Activated naive CD4-positive, alpha-beta T cell treated with anti-CD3 and anti-CD28 coated beads, Interleukin-2, amount 50 U/mL, for 24 hours (primary cell): ENCODE measurements around the gene SMIM12.
A peak's percentile ranks its signal among the peaks of the same experiment; 100 is the strongest.

Experiments
- H3K27ac Mint-ChIP-seq: one replicate; pipeline ENCODE4 v1.8.0; 2021; ENCODE audit warnings: mild to moderate bottlenecking, mixed read lengths
- H3K27me3 Mint-ChIP-seq: one replicate; pipeline ENCODE4 v1.8.0; 2021; ENCODE audit warnings: mixed read lengths
- H3K36me3 Mint-ChIP-seq: one replicate; pipeline ENCODE4 v1.8.0; 2021; ENCODE audit warnings: mixed read lengths
- H3K4me1 Mint-ChIP-seq: one replicate; pipeline ENCODE4 v1.8.0; 2021; ENCODE audit warnings: mixed read lengths
- H3K4me3 Mint-ChIP-seq: one replicate; pipeline ENCODE4 v1.8.0; 2021; ENCODE audit warnings: mild to moderate bottlenecking, mixed read lengths
- H3K9me3 Mint-ChIP-seq: one replicate; pipeline ENCODE4 v1.8.0; 2021; ENCODE audit warnings: mixed read lengths

The SMIM12 gene

DNA sequence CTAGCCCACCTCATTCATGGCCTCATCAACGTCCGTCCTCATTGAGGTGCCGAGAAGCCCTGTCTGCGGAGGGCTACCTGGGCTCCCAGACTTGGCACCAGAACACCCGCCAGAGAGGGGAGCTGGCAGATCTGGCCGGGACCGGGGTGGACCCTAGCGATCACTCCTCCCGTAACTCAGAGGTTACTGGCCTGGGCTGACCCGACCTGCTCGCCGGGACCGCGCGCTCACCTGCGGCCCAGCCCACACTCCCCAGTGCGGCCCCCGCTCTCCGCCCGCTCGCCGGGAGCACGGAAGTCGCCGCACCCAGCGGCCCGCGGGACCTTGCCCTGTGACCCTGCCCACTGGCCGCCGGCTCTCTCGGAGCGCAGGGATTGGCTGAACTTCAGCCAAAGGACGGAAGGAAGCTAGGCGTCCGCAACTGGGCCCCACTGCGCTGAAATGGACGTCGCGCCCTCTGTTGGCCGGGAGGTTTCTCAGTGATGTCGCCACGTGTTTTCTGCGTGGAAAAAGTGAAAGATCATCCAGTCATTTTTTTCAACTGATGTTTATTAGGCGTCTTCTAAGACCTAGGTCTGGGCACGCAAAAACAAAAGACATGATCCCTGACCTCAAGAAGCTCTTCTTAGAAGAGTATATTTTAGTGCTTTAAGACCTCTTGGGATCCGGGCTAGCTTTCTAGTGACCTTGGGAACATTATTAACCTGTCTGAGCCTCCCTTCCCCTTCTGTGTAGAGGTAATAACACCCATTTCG lies at the start of gene SMIM12:
Gene SMIM12, minus strand, starts transcription at position 304 of the 755 bp plus-strand sequence. CDS start 3,772 bp downstream, outside the sequence.
- Mint-ChIP-seq H3K4me3 (peak within 1 kb of the TSS; percentile 95), H3K36me3 (no peaks in the 10 kb centered on the region), H3K27ac (peak within 1 kb of the TSS; percentile 99), H3K27me3 (no peaks in the 10 kb centered on the region), H3K9me3 (no peaks in the 10 kb centered on the region), H3K4me1 (peaks cover 63% of the 10 kb centered on the region)

GRCh38 chr1:34908369-34908768 lies 48.8 kb upstream of the SMIM12 start:
- Mint-ChIP-seq H3K36me3 (no peaks in the 10 kb centered on the region), H3K27ac (no peak overlapping the region), H3K4me1 (no peaks in the 10 kb centered on the region), H3K9me3 (no peaks in the 10 kb centered on the region), H3K27me3 (no peaks in the 10 kb centered on the region), H3K4me3 (no peak overlapping the region)

- Mint-ChIP-seq H3K27ac (no peak overlapping the region), H3K36me3 (no peaks in the 10 kb centered on the region), H3K27me3 (no peaks in the 10 kb centered on the region), H3K4me3 (no peak overlapping the region), H3K4me1 (no peaks in the 10 kb centered on the region), H3K9me3 (no peaks in the 10 kb centered on the region)
Measured at GRCh38 chr1:34907487-34908090, 48.0 kb upstream of the SMIM12 start.

DNA sequence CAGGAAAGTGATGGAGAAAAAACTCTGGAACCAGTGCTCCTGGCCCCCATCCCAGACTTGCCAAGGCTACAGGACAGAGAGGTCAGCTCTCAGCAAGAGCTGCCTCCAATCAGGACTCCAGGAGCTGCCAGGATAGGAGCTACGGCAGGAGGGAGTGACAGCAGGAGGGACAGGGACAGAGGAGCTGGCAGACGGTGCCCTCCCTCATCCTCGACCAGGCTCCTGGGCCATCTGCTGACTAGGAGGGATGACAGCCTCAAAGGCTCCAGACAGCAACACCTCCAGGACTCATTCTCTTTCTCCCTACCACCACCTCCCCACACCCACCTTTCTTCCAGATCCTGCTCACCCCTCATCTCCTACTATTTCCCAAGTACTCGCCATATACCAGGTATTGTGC lies 47.2 kb upstream of the SMIM12 start:
- H3K27ac Mint-ChIP-seq, result no peak overlapping the region
- H3K4me1 Mint-ChIP-seq, result no peaks in the 10 kb centered on the region
- H3K27me3 Mint-ChIP-seq, result peaks cover under 1% of the 10 kb centered on the region
- no peaks in the 10 kb centered on the region for H3K36me3 Mint-ChIP-seq
- H3K4me3 Mint-ChIP-seq, result no peak overlapping the region
- H3K9me3 Mint-ChIP-seq, result no peaks in the 10 kb centered on the region

GRCh38 chr1:34906222-34906621 lies 46.7 kb upstream of the SMIM12 start:
- H3K4me3 Mint-ChIP-seq, result no peak overlapping the region
- H3K36me3 Mint-ChIP-seq, result no peaks in the 10 kb centered on the region
- peaks cover 5% of the 10 kb centered on the region for H3K27me3 Mint-ChIP-seq
- H3K27ac Mint-ChIP-seq, result no peak overlapping the region
- no peaks in the 10 kb centered on the region for H3K4me1 Mint-ChIP-seq
- no peaks in the 10 kb centered on the region for H3K9me3 Mint-ChIP-seq

DNA sequence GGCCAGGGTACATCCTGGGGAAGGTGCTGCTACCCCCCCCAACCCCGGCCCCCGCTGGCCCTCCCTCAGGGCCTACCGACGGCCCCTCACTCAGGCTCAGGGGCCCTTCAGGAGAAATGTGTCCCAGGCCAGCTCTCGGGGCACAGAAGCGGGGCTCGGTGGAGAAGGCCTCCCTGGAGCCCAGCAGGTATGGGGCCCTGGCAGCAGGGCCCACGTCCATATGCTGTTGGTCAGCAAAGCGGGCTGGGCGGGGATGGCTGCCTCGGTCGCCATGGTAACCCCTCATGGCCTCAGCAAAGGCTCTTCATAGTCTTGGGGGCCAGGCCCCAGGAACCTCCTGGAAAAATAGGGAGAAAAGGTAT lies 45.5 kb upstream of the SMIM12 start:
- no peak overlapping the region for H3K27ac Mint-ChIP-seq
- H3K4me1 Mint-ChIP-seq, result no peaks in the 10 kb centered on the region
- no peaks in the 10 kb centered on the region for H3K36me3 Mint-ChIP-seq
- no peaks in the 10 kb centered on the region for H3K9me3 Mint-ChIP-seq
- H3K4me3 Mint-ChIP-seq, result no peak overlapping the region
- peaks cover 8% of the 10 kb centered on the region for H3K27me3 Mint-ChIP-seq

GRCh38 chr1:34904236-34905097 lies 44.9 kb upstream of the SMIM12 start:
- Mint-ChIP-seq H3K4me1 (no peaks in the 10 kb centered on the region), H3K27ac (no peak overlapping the region), H3K4me3 (no peak overlapping the region), H3K27me3 (peaks cover 8% of the 10 kb centered on the region), H3K9me3 (no peaks in the 10 kb centered on the region), H3K36me3 (no peaks in the 10 kb centered on the region)

DNA sequence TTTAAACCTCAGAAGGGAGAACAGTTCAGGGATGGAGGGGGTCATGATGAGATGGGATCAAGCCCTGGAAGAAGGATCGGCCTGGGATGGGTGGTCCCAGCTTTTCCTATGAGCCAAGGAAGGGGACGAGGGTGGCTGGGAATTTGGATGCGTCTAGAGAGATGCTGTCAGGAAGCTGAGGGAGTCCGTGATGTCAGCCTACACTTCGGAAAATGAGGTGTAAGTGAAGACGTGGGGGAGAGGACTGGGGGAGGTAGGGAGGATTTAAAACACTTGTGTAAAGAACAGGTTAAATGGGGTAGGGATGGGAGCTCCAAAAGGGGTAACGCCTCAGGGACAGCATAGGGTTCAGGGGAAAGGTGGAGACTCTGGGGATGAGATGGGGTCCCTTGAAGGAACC lies 42.4 kb upstream of the SMIM12 start:
- H3K27ac Mint-ChIP-seq, result no peak overlapping the region
- H3K36me3 Mint-ChIP-seq, result no peaks in the 10 kb centered on the region
- no peaks in the 10 kb centered on the region for H3K9me3 Mint-ChIP-seq
- H3K4me3 Mint-ChIP-seq, result no peak overlapping the region
- H3K27me3 Mint-ChIP-seq, result peaks cover 8% of the 10 kb centered on the region
- H3K4me1 Mint-ChIP-seq, result no peaks in the 10 kb centered on the region

DNA sequence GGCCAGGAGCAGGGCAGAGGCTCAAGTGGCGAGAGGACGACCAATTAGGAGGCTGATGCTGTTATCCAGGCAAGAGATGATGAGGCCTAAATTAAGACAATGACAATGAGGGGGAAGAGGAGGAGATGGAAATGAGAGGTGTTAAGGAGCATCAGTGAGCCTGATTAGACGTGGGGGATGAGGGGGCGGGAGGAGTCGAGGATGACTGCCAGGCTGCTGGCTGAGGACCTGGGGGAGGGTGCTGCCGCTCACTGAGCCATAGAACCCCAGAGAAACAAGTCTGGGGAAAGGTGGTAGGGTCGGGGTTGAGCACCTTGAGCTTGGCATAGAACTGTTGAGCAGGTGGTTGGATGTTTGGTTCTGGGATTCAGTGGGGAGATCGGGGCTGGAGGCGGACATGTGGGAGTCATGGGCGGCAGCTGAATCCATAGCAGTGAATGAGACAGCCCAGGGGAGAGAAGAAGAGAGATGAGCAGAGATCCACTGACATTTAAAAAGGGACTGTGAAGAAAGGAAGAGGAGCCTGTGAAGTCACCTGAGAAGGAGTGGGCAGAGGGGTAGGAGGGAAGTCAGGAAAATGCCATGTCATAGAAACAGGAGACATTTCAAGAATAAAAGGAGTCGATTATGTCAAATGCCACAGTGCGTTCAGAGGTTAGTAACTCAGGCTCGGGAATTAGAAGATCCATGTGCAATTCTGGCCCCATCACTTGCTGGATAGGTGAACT lies 41.4 kb upstream of the SMIM12 start:
- H3K27ac Mint-ChIP-seq, result no peak overlapping the region
- H3K4me1 Mint-ChIP-seq, result no peaks in the 10 kb centered on the region
- H3K4me3 Mint-ChIP-seq, result no peak overlapping the region
- H3K36me3 Mint-ChIP-seq, result no peaks in the 10 kb centered on the region
- peaks cover 8% of the 10 kb centered on the region for H3K27me3 Mint-ChIP-seq
- no peaks in the 10 kb centered on the region for H3K9me3 Mint-ChIP-seq

DNA sequence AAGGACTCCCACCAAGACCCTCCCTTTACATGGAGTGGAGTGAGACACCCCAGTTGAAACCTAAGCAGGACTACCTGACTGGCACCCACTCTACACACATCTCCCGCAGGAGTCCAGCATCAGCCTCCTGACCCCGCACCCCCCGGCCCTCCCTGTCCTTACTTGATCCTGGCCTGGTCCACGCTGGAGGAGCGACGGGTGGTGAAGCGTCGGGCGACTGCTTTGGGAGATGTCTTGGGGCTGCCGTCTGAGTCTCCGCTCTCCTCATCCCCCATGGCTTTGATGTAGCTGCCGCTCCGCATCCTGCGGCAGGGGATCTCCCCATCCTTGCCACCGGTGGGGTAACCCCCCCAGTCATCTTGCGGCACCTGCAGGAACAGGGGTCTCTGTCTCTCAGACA lies 40.4 kb upstream of the SMIM12 start:
- Mint-ChIP-seq H3K36me3 (no peaks in the 10 kb centered on the region), H3K4me1 (no peaks in the 10 kb centered on the region), H3K9me3 (no peaks in the 10 kb centered on the region), H3K4me3 (no peak overlapping the region), H3K27me3 (peaks cover 8% of the 10 kb centered on the region), H3K27ac (no peak overlapping the region)

GRCh38 chr1:34899471-34899870 lies 39.9 kb upstream of the SMIM12 start:
- Mint-ChIP-seq H3K4me1 (no peaks in the 10 kb centered on the region), H3K9me3 (no peaks in the 10 kb centered on the region), H3K36me3 (no peaks in the 10 kb centered on the region), H3K27me3 (peaks cover 8% of the 10 kb centered on the region), H3K27ac (no peak overlapping the region), H3K4me3 (no peak overlapping the region)

- no peaks in the 10 kb centered on the region for H3K4me1 Mint-ChIP-seq
- peaks cover 8% of the 10 kb centered on the region for H3K27me3 Mint-ChIP-seq
- no peak overlapping the region for H3K4me3 Mint-ChIP-seq
- no peaks in the 10 kb centered on the region for H3K9me3 Mint-ChIP-seq
- H3K36me3 Mint-ChIP-seq, result no peaks in the 10 kb centered on the region
- H3K27ac Mint-ChIP-seq, result no peak overlapping the region
Measured at GRCh38 chr1:34898330-34898761, 38.8 kb upstream of the SMIM12 start.

- peaks cover 6% of the 10 kb centered on the region for H3K27me3 Mint-ChIP-seq
- no peaks in the 10 kb centered on the region for H3K4me1 Mint-ChIP-seq
- H3K4me3 Mint-ChIP-seq, result no peak overlapping the region
- peaks cover 5% of the 10 kb centered on the region for H3K36me3 Mint-ChIP-seq
- H3K27ac Mint-ChIP-seq, result no peak overlapping the region
- H3K9me3 Mint-ChIP-seq, result peaks cover 8% of the 10 kb centered on the region
Measured at GRCh38 chr1:34896612-34897011, 37.1 kb upstream of the SMIM12 start.

DNA sequence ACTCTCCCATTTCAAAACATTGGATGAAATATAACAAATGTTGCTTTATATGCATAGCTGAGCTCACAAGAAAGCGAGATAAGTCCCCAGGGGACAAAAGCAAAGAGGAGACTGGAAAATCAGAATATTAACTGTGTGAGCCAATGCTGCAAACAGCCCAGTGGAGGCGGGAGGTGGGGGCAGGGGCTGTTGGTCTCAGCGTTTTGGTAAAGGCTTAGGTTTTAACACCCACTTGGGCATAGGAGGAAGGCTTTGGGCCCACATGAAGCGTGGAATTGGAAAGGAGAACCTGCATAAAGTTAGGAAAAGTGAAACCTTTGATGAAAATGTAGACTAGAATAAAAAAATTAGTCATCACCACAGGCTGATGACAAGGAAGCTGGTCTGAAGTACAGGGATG lies 30.2 kb upstream of the SMIM12 start:
- Mint-ChIP-seq H3K4me1 (no peaks in the 10 kb centered on the region), H3K27ac (no peak overlapping the region), H3K9me3 (peaks cover 10% of the 10 kb centered on the region), H3K27me3 (peaks cover 16% of the 10 kb centered on the region), H3K36me3 (peaks cover 6% of the 10 kb centered on the region), H3K4me3 (no peak overlapping the region)

DNA sequence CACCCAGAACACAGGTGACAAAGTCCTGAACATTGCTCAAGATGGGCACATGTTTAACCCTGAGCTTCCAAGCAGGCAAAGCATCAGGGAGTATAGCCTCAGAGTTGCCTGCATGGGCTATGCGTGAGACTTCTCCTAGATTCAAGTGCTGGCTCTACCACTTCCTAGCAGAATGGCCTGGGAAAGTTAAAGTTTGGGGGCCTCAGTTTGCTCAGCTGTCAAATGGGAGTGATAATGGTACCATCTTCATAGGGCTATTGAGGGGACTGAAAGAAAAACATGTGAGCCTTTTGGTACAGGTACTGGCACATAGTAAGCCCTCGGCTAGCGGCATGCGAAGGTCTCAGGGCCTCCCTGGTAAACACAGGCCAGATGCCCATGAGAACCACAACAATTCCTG lies 28.0 kb upstream of the SMIM12 start:
- Mint-ChIP-seq H3K4me1 (no peaks in the 10 kb centered on the region), H3K27me3 (peaks cover 28% of the 10 kb centered on the region), H3K36me3 (peaks cover 6% of the 10 kb centered on the region), H3K4me3 (no peak overlapping the region), H3K9me3 (peaks cover 10% of the 10 kb centered on the region), H3K27ac (no peak overlapping the region)
